GM23338 (cell line): Measurements from ENCODE around the gene DUSP15. TPM values are rescaled to one million over a fixed set of nuclear protein-coding genes. Genes with fewer than 3 reads are reported as not detected.

Experiments used
- ATAC-seq: fragments of 200-7000 bp; cut with Tn5 transposase; 3 replicates; pipeline ENCODE4 v1.9.1; 2020
- DNase-seq: peaks from one replicate; pipeline ENCODE4 v3.0.0-alpha.2; 2015; ENCODE audit warnings: low spot score
- H2AFZ ChIP-seq: fragments of 200-600 bp; sonication (generic); 2 replicates; pipeline ENCODE4 v1.8.0; 2016; ENCODE audit warnings: antibody characterized with exemption, mild to moderate bottlenecking, moderate library complexity
- H3F3A ChIP-seq: fragments of 200-600 bp; sonication (generic); replicated peaks from 2 replicates; pipeline ENCODE4 v1.8.0; 2017; ENCODE audit warnings: antibody characterized with exemption, mixed run types, low read depth
- H3K27ac ChIP-seq: fragments of 200-600 bp; sonication (generic); 2 replicates; pipeline ENCODE4 v1.6.1; 2016; ENCODE audit warnings: low read depth
- H3K27me3 ChIP-seq: fragments of 200-600 bp; sonication (generic); 2 replicates; pipeline ENCODE4 v1.8.0; 2016; ENCODE audit warnings: mild to moderate bottlenecking, mixed run types, moderate library complexity; ENCODE audit not compliant: insufficient read depth
- H3K36me3 ChIP-seq: fragments of 200-600 bp; sonication (generic); 2 replicates; pipeline ENCODE4 v1.8.0; 2016; ENCODE audit warnings: mild to moderate bottlenecking; ENCODE audit not compliant: insufficient read depth
- H3K4me1 ChIP-seq: fragments of 200-600 bp; sonication (generic); 2 replicates; pipeline ENCODE4 v1.8.0; 2016; ENCODE audit warnings: mild to moderate bottlenecking, moderate library complexity; ENCODE audit not compliant: insufficient read depth
- H3K4me2 ChIP-seq: fragments of 200-600 bp; sonication (generic); 2 replicates; pipeline ENCODE4 v1.7.1; 2017; ENCODE audit warnings: mixed run types
- H3K4me3 ChIP-seq: fragments of 200-600 bp; sonication (generic); 2 replicates; pipeline ENCODE4 v1.6.1; 2016; ENCODE audit warnings: mixed run types
- H3K79me2 ChIP-seq: fragments of 200-600 bp; sonication (generic); replicated peaks from 2 replicates; pipeline ENCODE4 v1.8.0; 2017; ENCODE audit warnings: mild to moderate bottlenecking; ENCODE audit not compliant: insufficient read depth
- H3K9me2 ChIP-seq: fragments of 200-600 bp; sonication (generic); 2 replicates; pipeline ENCODE4 v1.8.0; 2017; ENCODE audit not compliant: insufficient read depth
- H4K20me1 ChIP-seq: fragments of 200-600 bp; sonication (generic); replicated peaks from 2 replicates; pipeline ENCODE4 v1.8.0; 2017; ENCODE audit warnings: mild to moderate bottlenecking; ENCODE audit not compliant: insufficient read depth
- H3K27ac Mint-ChIP-seq: 2 replicates; pipeline ENCODE4 v1.8.0; 2020; ENCODE audit warnings: inconsistent platforms, mild to moderate bottlenecking, moderate library complexity, mixed read lengths
- H3K27me3 Mint-ChIP-seq: 3 replicates; pipeline ENCODE4 v1.8.0; 2022; ENCODE audit warnings: low read depth, mild to moderate bottlenecking, moderate library complexity, mixed read lengths, inconsistent platforms; ENCODE audit not compliant: insufficient read depth, poor library complexity
- H3K36me3 Mint-ChIP-seq: 3 replicates; pipeline ENCODE4 v1.8.0; 2021; ENCODE audit warnings: low read depth, mild to moderate bottlenecking, inconsistent platforms, moderate library complexity, mixed read lengths
- H3K4me1 Mint-ChIP-seq: 3 replicates; pipeline ENCODE4 v1.8.0; 2020; ENCODE audit warnings: mild to moderate bottlenecking, inconsistent platforms, mixed read lengths
- H3K4me3 Mint-ChIP-seq: 3 replicates; pipeline ENCODE4 v1.8.0; 2021; ENCODE audit warnings: moderate library complexity, mild to moderate bottlenecking, inconsistent platforms, mixed read lengths
- H3K9me3 Mint-ChIP-seq: 3 replicates; pipeline ENCODE4 v1.8.0; 2020; ENCODE audit warnings: moderate library complexity, mild to moderate bottlenecking, inconsistent platforms, mixed read lengths
- CTCF ChIP-seq, 2 experiments: fragments of 200-600 bp in 1 of 2; sonication (generic) in 1 of 2; conservative IDR thresholded peaks; 2 replicates each; pipeline versions ENCODE4 v1.5.1 to v1.6.1; 2016 to 2017; ENCODE audit warnings: antibody characterized with exemption in 2 of 2, low read depth in 2 of 2, mild to moderate bottlenecking in 2 of 2, moderate library complexity in 1 of 2
- EZH2 ChIP-seq: fragments of 200-600 bp; sonication (generic); IDR thresholded peaks from one replicate; pipeline ENCODE4 v1.8.0; 2017; ENCODE audit warnings: antibody characterized with exemption, mild to moderate bottlenecking, low read depth; ENCODE audit not compliant: unreplicated experiment
- EZH2phosphoT487 ChIP-seq: fragments of 200-600 bp; sonication (generic); IDR thresholded peaks from one replicate; pipeline ENCODE4 v1.8.1; 2018; ENCODE audit warnings: antibody characterized with exemption; ENCODE audit not compliant: unreplicated experiment
- NANOG ChIP-seq: IDR thresholded peaks from 2 replicates; pipeline ENCODE4 v1.6.1; 2016; ENCODE audit warnings: antibody characterized with exemption, borderline replicate concordance
- POLR2AphosphoS5 ChIP-seq: IDR thresholded peaks from 2 replicates; pipeline ENCODE4 v1.6.1; 2016; ENCODE audit warnings: antibody characterized with exemption, low read depth
- STAT1 ChIP-seq: IDR thresholded peaks from one replicate; pipeline ENCODE4 v1.6.1; 2016; ENCODE audit warnings: antibody characterized with exemption; ENCODE audit not compliant: unreplicated experiment
- ZNF114 ChIP-seq: fragments of 250-450 bp; sonication (Bioruptor Pico); IDR thresholded peaks from 2 replicates; pipeline ENCODE4 v1.5.0; 2020; ENCODE audit warnings: mild to moderate bottlenecking, moderate library complexity
- ZNF331 ChIP-seq: fragments of 250-450 bp; sonication (Bioruptor Pico); IDR thresholded peaks from 2 replicates; pipeline ENCODE4 v1.5.0; 2020; ENCODE audit warnings: low read depth, mild to moderate bottlenecking, moderate library complexity
- ZNF462 ChIP-seq: fragments of 250-450 bp; sonication (Bioruptor Pico); IDR thresholded peaks from 2 replicates; pipeline ENCODE4 v1.5.0; 2020; ENCODE audit warnings: mild to moderate bottlenecking, moderate library complexity
- polyA plus RNA-seq: library from polyadenylated mRNA; unstranded; fragments of >200 nt; fragmentation: Nextera tagmentation; extraction: Ambion mirVana; gene quantifications from 2 replicates; pipeline ENCODE4 v1.2.1, GENCODE V29; 2016
- total RNA-seq: library from RNA; depleted of rRNA; stranded (reverse); fragments of >200 nt; shearing (Covaris generic); gene quantifications from 2 replicates; pipeline ENCODE4 v1.2.3, GENCODE V29; 2014

The DUSP15 gene
- total and polyA plus RNA-seq, 2 experiments from 2014 or later, result 0.61 to 2.8 TPM

GRCh38 chr20:31913431-31914157 is 43.3 kb upstream of the DUSP15 start (continued):
- TF ChIP-seq ZNF114, result no peak
- no peak for TF ChIP-seq STAT1
- TF ChIP-seq CTCF (conservative IDR thresholded peaks at IDR 0.05; ENCODE audit: low read depth in 2 of 2), result no peak
- TF ChIP-seq ZNF331, result no peak
- no peak for TF ChIP-seq EZH2
- TF ChIP-seq EZH2phosphoT487, result no peak
- no peak for TF ChIP-seq NANOG

GRCh38 chr20:31910071-31910803 is 39.9 kb upstream of the DUSP15 start:
- no peaks in the 10 kb centered on the region; the same call in 1 of the 2 replicates for H3K9me2 ChIP-seq
- no peak overlapping the region for H3K4me2 ChIP-seq
- H3K79me2 ChIP-seq, result no peaks in the 10 kb centered on the region
- H3K27me3 Mint-ChIP-seq, result peaks cover 8% of the 10 kb centered on the region
- no peak overlapping the region for H3K4me3 ChIP-seq
- peaks cover 72% of the 10 kb centered on the region for H3K9me3 Mint-ChIP-seq
- H3K27me3 ChIP-seq, result no peaks in the 10 kb centered on the region
- peaks cover 49% of the 10 kb centered on the region for H3K4me1 Mint-ChIP-seq
- no peak for DNase-seq
- peaks cover 16% of the 10 kb centered on the region for H3F3A ChIP-seq
- peaks cover 45% of the 10 kb centered on the region for H3K4me1 ChIP-seq
- no peak for ATAC-seq
- peak overlapping the region; percentile 87 for H2AFZ ChIP-seq
- no peak overlapping the region; the same call in 2 of the 3 replicates for H3K4me3 Mint-ChIP-seq
- no peak overlapping the region for H3K27ac ChIP-seq
- H3K36me3 ChIP-seq, result no peaks in the 10 kb centered on the region
- H3K27ac Mint-ChIP-seq, result no peak overlapping the region
- no peak for TF ChIP-seq POLR2AphosphoS5
- no peaks in the 10 kb centered on the region for H4K20me1 ChIP-seq
- no peaks in the 10 kb centered on the region; the same call in 2 of the 3 replicates for H3K36me3 Mint-ChIP-seq

GRCh38 chr20:31909253-31910070 is 39.1 kb upstream of the DUSP15 start:
- H3K4me1 ChIP-seq, result peaks cover 48% of the 10 kb centered on the region
- Mint-ChIP-seq H3K9me3 (peaks cover 70% of the 10 kb centered on the region), H3K4me1 (peaks cover 46% of the 10 kb centered on the region), H3K4me3 (no peak overlapping the region), H3K27ac (no peak overlapping the region), H3K27me3 (peaks cover 8% of the 10 kb centered on the region), H3K36me3 (no peaks in the 10 kb centered on the region; the same call in 2 of the 3 replicates)
- H3F3A ChIP-seq, result peaks cover 16% of the 10 kb centered on the region
- no peaks in the 10 kb centered on the region for H3K36me3 ChIP-seq
- no peak overlapping the region for H3K4me3 ChIP-seq
- no peak for DNase-seq
- no peaks in the 10 kb centered on the region for H3K27me3 ChIP-seq
- no peak for ATAC-seq
- no peak overlapping the region for H3K27ac ChIP-seq
- H3K4me2 ChIP-seq, result no peak overlapping the region
- no peaks in the 10 kb centered on the region; the same call in 1 of the 2 replicates for H3K9me2 ChIP-seq
- peak overlapping the region; percentile 87 for H2AFZ ChIP-seq
- H4K20me1 ChIP-seq, result no peaks in the 10 kb centered on the region
- H3K79me2 ChIP-seq, result no peaks in the 10 kb centered on the region
- no peak for TF ChIP-seq ZNF462 (CRISPR knock-in tag)
